COR-L47 (cell line): ENCODE measurements around the gene GATB.

ENCODE experiments used
- DNase-seq: peaks from one replicate; lab custom pipeline; 2025; lab: John Stamatoyannopoulos, UW

Gene GATB

DNA sequence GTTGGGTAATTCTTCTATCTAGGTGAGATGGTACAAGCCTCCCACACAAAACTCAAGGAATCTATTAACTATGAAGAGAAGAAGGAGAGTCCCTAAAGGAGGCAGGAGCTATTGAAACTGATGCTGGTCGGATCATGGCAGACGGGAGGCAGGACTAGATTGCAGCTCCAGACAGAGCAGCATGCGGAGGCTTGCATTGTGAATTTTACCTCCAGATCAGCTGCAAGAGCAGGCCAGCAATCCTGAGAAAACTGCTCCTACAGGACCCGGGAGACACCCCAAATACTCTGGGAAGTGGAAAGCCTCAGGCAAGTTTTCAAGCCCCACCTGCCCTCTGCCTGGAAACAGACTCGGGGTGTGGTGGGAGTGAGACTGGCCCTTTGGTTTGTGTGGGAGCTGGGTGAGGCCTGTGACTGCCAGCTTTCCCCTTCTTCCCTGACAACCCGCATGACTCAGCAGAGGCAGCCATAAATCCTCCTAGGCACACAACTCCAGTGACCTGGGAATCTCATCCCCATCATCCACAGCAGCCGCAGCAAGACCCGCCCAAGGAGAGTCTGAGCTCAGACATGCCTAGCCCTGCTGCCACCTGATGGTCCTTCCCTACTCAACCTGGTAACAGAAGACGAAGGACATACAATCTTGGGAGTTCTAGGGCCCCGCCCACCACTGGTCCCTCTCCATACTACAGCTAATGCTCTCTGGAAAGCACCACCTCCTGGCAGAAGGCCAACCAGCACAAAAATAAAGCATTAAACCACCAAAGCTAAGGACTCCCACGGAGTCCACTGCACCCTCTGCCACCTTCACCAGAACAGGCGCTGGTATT lies 30.9 kb downstream of the GATB start:
- DNase-seq, result no peak

- DNase-seq, result no peak
These were observed 32.1 kb downstream of the GATB start for GRCh38 chr4:151728679-151729078.

DNA sequence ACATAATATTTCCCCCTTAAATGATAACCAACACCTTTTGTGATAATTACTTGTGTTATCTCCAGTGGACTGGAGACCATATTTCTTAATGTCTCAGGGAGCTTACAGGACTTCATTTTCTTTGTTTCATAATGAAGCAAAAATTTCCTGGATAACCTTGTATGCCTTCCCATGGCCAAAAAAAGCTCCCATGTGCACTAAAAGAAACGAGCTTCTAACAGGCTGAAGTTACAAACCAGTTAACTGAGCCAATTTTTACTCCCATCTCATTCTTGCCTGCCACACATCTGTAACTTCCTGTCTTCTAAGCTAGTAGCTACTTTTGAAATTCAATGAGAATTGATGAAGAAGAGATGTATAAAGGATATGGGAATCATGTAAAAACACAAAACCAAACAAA lies 32.8 kb downstream of the GATB start:
- DNase-seq, result no peak

- no peak for DNase-seq
These were observed 33.4 kb downstream of the GATB start for GRCh38 chr4:151727365-151727764.

DNA sequence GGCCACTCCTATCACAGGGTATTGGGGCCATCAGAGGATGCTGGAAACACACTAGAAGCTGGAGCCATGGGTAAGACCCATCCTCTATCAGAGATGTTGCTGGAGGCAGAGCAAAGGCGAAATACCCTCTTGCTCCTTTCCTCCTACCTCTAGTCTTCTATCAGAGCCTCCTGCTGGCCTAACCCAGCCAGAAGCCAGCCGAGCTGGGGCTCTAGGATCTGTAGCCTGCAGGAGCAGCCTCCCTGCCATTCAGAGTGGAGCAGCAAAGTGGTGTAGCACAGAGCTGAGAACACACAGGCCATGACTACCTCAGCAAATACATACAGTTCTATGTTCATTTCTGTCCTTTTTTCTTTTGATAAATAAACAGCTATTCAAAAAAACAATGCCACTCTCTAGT lies 35.7 kb downstream of the GATB start:
- no peak for DNase-seq

DNA sequence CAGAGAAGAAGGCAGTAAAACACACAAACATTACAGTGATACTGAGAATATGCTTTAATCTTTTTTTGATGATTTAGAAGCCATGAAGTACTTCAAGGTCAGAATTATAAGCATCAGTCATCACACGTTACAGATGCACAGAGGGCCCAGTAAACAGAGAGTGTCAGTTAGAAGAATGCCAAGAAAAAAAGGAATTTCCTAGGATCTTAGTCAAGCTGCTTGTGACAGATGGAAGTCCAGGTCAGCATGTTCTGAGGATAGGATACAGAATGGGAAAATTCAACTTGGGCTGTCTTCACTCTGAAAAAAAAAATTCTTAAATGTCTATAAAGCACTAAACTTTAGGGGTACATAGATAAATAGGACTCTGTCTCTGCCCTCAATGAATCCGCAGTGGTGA lies 38.9 kb downstream of the GATB start:
- no peak for DNase-seq

DNA sequence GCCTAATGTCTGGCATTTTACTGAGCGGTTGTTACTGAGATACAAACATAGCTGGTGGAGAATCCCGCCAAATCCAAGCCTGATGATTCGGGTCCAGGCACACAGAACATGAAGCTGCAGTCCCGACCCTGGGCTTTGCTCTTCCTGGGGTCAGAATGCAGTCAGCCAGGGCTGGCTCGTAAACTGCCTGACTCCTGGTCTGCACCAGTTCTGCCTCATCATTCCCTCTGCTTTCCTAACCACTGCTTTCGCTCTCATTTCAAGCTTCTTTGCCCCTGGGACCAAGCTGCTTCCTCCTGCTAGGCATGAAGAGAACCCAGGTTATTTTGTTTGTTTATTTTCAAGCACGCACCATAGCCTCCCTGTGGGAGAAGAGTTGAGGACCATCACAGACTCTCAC lies 39.3 kb downstream of the GATB start:
- no peak for DNase-seq

DNA sequence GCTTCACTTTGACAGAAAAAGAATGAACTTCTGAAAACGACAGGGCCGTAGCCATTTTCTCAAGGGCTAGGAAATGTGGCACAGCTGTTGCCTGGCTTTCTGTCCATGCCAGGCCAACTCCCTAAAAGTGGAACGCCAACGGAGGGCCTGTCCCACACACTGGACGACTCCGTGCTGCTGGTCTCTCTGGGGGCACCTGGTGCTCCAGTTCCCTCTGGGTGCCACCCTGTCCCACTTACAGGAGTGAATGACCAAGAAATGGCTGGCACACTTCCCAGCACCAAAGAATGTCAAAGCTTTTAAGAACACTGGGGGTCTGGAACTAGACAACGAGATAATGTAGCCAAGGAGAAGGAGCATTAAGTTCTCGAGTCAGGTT lies 40.9 kb downstream of the GATB start:
- no peak for DNase-seq

DNA sequence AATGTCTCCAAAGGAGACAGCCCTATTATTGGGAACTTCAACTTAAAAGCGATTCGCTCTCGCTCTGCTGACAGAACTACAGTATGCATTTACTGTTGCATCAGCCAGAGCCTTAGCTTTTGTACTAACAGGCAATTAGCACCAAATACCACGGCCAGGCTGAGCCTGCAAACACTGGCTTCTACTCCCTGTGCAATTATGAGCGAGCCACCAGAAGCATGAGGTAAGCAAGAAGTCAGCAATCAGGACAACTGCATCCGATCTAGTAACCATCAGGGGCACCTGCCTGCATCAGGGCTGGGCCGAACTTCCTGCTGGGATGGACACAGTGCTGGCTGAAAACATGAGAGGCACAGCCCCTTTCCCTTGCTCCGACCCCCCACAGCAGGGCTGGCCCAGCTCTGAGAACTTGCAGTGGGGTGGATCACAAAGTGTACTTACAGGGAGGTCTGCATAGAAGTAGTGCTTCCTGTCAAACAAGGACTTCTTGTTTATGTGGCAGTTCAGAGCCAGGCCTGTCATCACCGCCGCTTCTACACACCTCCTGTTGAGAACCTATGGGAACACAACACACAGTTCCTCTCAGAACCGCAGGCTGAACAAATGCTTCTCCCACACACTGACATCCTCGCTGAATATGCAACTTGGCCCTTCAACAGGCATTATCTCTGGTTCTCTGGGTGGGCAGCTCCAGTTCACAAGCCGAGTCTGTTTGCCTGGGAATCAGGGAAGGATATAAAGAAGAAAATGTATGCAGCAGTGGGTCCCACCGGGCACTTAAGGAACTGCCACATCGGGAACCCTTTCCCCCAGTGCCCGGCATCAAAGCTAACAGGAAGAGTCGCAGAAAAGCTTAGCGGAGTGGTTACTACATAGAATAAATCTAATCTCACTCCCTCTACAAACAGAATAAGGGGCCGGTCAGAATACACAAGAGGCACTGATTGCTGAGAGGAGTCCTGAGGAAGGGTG lies 41.5 kb downstream of the GATB start:
- DNase-seq, result peak; percentile 48

GRCh38 chr4:151717909-151718628 lies 42.7 kb downstream of the GATB start:
- no peak for DNase-seq

- DNase-seq, result no peak
These were observed 43.5 kb downstream of the GATB start for GRCh38 chr4:151717314-151717713.

GRCh38 chr4:151716324-151716723 lies 44.5 kb downstream of the GATB start:
- DNase-seq, result no peak

DNA sequence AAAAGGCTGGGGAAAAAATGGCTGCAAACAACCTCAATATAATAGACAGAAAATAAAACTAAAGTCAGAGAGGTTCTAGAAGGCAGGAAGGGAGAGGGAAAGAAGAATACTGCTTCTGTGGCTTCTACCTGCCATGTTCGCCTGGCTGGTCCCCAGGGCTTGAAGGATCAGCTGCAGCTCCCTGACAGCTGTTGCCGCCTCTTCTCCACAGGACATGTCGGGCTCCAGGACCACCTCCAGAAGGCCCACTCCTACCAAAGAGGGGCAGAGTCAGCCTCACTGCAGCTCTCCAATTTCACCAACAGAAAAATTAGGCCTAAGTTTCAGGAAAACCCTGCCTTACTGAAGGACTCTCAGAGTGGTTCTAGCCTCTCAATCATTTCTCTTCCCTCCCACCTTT lies 44.9 kb downstream of the GATB start:
- DNase-seq, result no peak

GRCh38 chr4:151712777-151713176 lies 48.0 kb downstream of the GATB start:
- DNase-seq, result no peak

DNA sequence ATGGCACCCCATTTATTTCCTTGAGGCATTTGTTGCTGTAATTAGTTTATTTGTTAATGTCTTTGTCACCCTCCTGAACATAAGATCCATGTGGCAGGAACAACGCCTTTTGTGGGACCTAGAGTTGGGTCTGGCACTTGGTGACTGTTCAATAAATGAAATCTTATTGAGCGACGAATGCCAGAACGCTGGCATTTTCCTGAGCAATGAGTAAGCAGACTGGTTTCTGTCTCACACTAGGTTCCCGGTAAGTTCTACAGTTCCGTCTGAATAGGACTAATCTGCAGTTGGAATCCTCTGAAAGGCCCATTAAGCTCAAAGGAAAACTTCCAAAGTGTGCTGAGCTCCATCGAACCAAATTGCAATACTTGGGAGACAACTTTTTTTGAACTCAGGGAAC lies 49.2 kb downstream of the GATB start:
- DNase-seq, result no peak

GRCh38 chr4:151709587-151709986 lies 51.2 kb downstream of the GATB start:
- no peak for DNase-seq

DNA sequence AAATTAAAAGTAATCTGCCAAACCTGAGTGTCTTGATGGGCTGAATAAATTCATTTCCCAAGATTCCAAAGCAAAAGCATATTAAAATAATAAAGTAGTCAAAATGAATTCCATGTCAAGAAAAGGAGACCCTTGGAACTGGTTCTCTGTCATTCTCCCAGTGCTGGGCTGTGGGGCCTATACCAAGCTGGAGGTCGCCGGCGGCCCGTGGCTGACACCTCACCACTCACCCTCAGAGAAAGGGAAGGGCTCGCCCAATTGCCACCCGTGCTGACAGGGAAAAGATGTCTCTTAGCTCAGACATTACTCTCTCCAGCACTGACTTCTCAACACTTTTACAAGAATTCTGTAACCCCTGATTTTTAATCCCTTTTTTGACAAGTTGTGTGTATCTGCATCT lies 51.7 kb downstream of the GATB start:
- no peak for DNase-seq

- DNase-seq, result no peak
These were observed 52.7 kb downstream of the GATB start for GRCh38 chr4:151708100-151708499.

- no peak for DNase-seq
These were observed 57.4 kb downstream of the GATB start for GRCh38 chr4:151703401-151703800.

GRCh38 chr4:151702256-151702655 lies 58.6 kb downstream of the GATB start:
- DNase-seq, result no peak

DNA sequence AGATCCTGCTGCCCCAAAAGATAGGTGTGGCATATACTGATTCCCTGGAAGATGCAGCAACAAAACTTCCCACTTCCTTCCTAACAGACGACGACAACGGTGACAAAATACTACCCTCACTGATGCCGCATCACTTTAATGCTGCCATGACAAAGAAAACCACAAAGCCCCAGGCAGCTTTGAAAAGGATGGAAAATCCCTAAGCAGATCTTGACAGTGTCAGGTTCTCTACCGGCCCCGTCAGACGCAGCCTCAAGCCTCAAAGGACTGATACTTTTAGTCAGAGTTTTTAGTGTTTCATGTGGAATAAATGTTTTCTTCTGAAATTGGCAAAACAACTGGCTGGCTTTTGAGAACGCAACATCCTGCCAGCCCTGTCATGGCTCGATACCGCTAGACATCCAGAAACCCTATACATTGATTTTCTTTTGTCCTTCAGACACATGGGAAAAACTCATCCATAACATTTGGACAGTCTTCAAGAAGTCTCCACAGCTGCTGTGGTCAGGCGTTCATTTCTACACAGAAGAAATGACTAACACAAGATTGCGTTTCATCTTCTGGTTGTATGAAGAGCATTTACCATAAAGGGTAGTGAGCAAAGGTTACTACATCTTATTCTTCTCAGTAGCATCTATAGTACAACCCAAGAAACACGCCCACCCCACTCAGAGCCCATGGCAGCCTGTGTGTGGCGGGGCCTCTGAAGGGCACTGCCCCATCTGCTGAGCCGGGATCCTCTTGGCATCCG lies 60.1 kb downstream of the GATB start:
- no peak for DNase-seq

DNA sequence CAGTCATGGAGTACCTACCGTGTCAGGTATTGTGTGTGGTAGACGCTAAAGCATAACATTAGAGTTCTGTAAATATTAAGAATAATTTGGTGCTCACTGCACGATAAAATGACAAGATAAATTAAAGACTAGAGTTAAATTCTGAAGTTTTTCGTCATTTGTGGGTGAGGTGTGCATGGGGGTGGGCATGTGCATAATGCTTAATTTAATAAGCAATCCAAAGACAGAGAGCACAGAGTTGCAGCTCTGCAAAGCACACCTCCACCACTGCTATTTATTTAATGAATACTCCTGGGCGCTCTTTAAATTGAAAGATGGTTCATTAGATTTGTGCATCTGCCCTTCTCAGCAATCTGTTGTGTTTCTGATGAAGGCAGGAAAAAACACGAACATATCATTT lies 62.6 kb downstream of the GATB start:
- DNase-seq, result no peak
